Measurements from ENCODE around the gene SLC2A11.
"Not testable (repeated sequence)": the region's sequence is repeated elsewhere in the genome, so short reads cannot be mapped to it uniquely, and the experiment has no call there.

SLC2A11 gene

DNA sequence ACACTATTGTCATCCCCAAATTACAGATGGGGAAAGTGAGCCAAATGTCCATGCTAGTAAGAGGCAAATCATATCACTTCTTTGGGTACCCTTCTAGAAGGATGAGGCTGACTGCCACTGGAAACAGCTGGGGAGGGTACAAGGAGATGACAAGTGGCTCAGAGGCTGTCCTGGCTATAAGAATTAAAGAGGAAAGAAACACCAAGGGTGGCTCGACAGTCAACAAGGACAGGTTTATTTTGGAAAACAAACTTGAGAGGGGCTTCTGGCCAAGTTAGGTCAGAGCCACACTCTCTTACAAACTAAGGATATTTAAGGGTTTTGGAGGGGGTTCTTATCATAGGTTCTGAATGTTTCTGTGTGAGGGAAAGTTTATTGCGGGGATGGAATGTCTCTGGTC is 34.5 kb downstream of the SLC2A11 start:
- DNase-seq, result no peak

GRCh38 chr22:23892706-23893105 is 35.0 kb downstream of the SLC2A11 start:
- DNase-seq, result no peak

GRCh38 chr22:23893121-23893944 is 35.7 kb downstream of the SLC2A11 start:
- no peak for DNase-seq

DNA sequence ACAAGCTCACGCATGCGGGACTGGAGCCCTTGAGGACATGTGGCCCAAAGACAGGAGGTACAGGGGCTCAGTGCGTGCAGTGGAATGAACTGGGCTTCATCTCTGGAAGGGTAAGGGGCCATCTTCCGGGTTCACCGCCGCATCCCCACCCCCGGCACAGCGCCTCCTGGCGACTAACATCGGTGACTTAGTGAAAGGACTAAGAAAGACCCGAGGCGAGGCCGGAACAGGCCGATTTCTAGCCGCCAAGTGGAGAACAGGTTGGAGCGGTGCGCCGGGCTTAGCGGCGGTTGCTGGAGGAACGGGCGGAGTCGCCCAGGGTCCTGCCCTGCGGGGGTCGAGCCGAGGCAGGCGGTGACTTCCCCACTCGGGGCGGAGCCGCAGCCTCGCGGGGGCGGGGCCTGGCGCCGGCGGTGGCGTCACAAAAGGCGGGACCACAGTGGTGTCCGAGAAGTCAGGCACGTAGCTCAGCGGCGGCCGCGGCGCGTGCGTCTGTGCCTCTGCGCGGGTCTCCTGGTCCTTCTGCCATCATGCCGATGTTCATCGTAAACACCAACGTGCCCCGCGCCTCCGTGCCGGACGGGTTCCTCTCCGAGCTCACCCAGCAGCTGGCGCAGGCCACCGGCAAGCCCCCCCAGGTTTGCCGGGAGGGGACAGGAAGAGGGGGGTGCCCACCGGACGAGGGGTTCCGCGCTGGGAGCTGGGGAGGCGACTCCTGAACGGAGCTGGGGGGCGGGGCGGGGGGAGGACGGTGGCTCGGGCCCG is 36.5 kb downstream of the SLC2A11 start, which contains the start of gene MIF:
TSS of gene MIF (plus strand) at position 439 of the 765 bp plus-strand sequence. CDS start at position 531, 92 bp downstream.
- DNase-seq, result peak; percentile 89 to 97

DNA sequence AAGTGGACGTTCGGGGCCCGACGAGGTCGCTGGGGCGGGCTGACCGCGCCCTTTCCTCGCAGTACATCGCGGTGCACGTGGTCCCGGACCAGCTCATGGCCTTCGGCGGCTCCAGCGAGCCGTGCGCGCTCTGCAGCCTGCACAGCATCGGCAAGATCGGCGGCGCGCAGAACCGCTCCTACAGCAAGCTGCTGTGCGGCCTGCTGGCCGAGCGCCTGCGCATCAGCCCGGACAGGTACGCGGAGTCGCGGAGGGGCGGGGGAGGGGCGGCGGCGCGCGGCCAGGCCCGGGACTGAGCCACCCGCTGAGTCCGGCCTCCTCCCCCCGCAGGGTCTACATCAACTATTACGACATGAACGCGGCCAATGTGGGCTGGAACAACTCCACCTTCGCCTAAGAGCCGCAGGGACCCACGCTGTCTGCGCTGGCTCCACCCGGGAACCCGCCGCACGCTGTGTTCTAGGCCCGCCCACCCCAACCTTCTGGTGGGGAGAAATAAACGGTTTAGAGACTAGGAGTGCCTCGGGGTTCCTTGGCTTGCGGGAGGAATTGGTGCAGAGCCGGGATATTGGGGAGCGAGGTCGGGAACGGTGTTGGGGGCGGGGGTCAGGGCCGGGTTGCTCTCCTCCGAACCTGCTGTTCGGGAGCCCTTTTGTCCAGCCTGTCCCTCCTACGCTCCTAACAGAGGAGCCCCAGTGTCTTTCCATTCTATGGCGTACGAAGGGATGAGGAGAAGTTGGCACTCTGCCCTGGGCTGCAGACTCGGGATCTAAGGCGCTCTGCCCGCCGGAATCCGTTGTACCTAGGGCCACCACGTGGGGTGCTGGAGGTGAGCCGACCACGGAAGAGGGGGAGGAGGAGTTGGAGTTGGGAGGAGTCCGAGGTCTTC is 37.3 kb downstream of the SLC2A11 start:
- peak; percentile 30 to 39 for DNase-seq

- no peak for DNase-seq
These were observed 38.0 kb downstream of the SLC2A11 start for GRCh38 chr22:23895599-23896144.

GRCh38 chr22:23896166-23896522 is 38.5 kb downstream of the SLC2A11 start:
- no peak for DNase-seq

DNA sequence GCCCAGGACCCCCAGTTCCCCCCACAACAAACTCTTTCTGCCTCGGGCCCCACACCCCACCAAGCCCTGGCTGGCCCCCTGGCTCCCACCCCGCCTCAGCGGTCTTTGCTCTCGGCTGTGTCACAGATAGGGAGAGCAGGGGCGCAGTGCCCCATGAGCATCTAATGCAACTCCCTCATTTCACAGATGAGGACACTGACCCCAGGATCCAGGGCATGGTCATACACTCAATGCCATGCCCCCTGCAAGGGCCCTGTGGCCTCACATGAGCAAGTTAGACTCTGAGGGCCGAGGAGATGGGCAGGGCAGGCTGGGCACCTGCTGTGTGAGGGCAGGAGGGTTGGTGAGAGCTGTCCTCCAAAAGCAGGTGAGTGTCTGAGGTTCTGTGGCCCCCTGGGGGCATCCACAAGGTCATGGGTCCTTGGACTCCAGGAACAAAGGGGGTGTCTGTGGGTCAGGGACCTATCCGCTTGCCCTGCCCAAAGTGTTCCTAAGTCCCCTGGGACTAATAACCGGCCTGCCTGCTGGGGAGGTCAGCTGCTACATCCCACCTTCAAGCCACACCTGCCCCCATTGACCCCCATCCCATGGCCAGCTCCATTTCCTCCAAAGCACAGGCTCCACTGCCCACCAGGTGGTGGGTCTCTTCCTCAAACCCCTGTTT is 39.0 kb downstream of the SLC2A11 start:
- no peak for DNase-seq

GRCh38 chr22:23897320-23897719 is 39.6 kb downstream of the SLC2A11 start:
- DNase-seq, result no peak

GRCh38 chr22:23898006-23898974 is 40.6 kb downstream of the SLC2A11 start:
- DNase-seq, result no peak

GRCh38 chr22:23899042-23899745 is 41.5 kb downstream of the SLC2A11 start:
- DNase-seq, result no peak

DNA sequence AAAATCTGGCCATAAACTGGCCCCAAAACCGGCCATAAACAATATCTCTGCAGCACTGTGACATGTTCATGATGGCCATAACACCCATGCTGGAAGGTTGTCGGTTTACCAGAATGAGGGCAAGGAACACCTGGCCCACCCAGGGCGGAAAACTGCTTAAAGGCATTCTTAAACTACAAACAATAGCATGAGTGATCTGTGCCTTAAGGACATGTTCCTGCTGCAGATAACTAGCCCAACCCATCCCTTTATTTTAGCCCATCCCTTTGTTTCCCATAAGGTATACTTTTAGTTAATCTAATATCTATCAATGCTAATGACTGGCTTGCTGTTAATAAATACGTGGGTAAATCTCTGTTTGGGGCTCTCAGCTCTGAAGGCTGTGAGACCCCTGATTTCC is 42.6 kb downstream of the SLC2A11 start:
- not testable (repeated sequence) for DNase-seq

GRCh38 chr22:23901600-23901999 is 43.9 kb downstream of the SLC2A11 start:
- no peak for DNase-seq

DNA sequence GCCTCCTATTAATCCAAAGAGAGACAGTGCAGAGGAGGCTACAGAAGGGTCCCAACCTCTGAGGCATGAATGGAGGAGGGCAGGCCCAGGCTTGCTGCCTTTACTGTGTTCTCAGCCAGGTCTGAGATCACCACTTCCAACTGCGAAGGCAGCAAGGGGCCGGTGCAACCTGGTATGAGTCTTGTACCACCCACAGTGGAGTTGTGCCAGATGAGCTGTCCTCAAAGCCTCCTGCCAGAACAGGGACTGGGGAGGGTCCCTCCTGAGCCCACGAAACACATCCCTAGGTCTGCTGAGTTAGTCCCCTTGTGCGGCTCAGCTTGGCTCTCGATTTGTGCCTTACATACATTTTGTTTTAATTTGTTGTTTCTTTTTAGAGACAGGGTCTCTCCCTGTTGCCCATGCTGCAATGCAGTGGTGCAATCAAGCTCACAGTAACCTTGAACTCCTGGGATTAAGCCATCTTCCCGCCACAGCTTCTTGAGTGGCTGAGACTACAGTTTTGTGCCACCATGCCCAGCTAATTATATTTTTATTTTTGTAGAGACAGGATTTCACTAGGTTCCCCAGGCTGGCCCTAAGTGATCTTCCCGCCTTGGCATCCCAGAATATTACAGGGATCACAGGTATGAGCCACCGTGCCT is 45.8 kb downstream of the SLC2A11 start:
- DNase-seq, result no peak

- no peak for DNase-seq
These were observed 47.0 kb downstream of the SLC2A11 start for GRCh38 chr22:23904573-23905254.

- no peak for DNase-seq
These were observed 49.0 kb downstream of the SLC2A11 start for GRCh38 chr22:23906641-23907040.

GRCh38 chr22:23907423-23907822 is 49.7 kb downstream of the SLC2A11 start:
- not testable (repeated sequence) for DNase-seq

DNA sequence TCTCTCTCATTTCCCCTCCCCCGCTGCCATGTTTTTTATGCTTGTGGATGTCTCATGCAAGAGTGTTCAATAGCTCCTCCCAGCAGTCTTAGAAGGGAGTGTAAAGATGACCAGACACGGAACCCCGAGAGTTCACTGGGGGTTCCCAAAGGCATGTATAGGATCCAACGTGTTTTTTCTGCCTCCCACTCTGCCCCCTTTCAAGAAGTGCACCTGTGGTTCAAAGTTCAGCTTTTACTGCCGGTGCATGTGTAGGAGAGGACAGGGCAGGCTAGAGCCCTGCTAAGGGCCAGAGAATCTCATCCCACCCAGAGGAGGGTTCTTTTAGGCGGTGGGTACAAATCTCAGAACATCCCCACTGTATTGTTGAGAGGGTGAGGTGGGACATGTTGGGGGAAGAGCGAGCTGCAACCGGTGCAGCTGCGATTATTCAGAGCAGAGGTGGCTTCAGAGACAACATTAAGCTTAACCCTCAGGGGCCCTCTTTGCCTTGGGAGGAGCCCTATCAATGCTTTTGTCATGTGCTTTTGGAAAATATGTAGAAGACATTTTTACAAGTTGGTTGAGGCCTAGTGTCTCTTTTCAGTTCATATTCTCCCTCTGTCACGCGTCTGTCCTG is 51.0 kb downstream of the SLC2A11 start:
- DNase-seq, result no peak

Measured in inflammatory macrophage treated with lipopolysaccharide for 1 hour (primary cell).